ENCODE data around the gene THSD4. TPM values are rescaled to one million over a fixed set of nuclear protein-coding genes. Genes with fewer than 3 reads are reported as not detected.

The THSD4 gene
- total and polyA plus RNA-seq, 2 donors (not counting 1 experiment from before 2014, with no cell fraction given) = 43.1 to 95.5 TPM

DNA sequence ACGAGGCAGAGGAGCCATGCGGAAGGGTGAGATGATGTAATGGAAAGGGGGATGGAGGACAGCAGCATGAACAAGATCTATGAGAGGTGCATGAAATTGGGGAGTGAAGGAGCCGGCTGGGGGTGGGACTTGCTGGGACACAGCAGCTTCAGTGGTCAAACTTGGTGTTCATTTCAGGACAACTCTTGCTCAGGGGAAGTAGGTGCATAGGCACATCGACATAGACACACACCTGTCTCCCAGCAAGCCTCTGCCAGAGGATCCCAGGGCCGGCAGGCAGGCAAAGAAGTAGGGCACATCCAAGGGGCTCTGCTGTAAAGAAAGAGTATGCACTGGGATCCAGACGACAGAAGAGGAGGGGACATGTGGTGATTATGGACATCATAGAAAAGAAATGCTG, 582.0 kb downstream of the THSD4 start:
- Histone ChIP-seq H3K9ac (ENCODE audit: insufficient read depth, low read length) (no peak overlapping the region), H2AFZ (ENCODE audit: low read length) (no peak overlapping the region), H3K4me2 (ENCODE audit: extremely low read depth, insufficient read depth, low read length) (no peak overlapping the region), H3K4me3 (replicated peaks in 1 of 4; ENCODE audit: control extremely low read depth in 1 of 4, insufficient read depth in 1 of 4, low read depth in 3 of 4, low read length in 4 of 4) (no peak overlapping the region), H3K27ac (ENCODE audit: insufficient read depth, low read length) (no peak overlapping the region), H3K4me1 (ENCODE audit: control insufficient read depth, extremely low read depth, insufficient read depth, low read length) (peaks cover 7% of the 10 kb centered on the region), H3K36me3 (ENCODE audit: control insufficient read depth, insufficient read depth, low read length) (no peaks in the 10 kb centered on the region), H3K27me3 (ENCODE audit: control insufficient read depth, insufficient read depth, low read length) (no peaks in the 10 kb centered on the region), H4K20me1 (ENCODE audit: control insufficient read depth, extremely low read depth, insufficient read depth, low read length) (no peaks in the 10 kb centered on the region), H3K9me3 (ENCODE audit: control insufficient read depth, insufficient read depth, low read depth, low read length) (no peaks in the 10 kb centered on the region), H3K79me2 (ENCODE audit: control insufficient read depth, insufficient read depth, low read length) (no peaks in the 10 kb centered on the region)
- TF ChIP-seq EZH2 (IDR thresholded peaks at IDR 0.05; ENCODE audit: low read length, missing control alignments) = no peak
- TF ChIP-seq, protein P1, sequence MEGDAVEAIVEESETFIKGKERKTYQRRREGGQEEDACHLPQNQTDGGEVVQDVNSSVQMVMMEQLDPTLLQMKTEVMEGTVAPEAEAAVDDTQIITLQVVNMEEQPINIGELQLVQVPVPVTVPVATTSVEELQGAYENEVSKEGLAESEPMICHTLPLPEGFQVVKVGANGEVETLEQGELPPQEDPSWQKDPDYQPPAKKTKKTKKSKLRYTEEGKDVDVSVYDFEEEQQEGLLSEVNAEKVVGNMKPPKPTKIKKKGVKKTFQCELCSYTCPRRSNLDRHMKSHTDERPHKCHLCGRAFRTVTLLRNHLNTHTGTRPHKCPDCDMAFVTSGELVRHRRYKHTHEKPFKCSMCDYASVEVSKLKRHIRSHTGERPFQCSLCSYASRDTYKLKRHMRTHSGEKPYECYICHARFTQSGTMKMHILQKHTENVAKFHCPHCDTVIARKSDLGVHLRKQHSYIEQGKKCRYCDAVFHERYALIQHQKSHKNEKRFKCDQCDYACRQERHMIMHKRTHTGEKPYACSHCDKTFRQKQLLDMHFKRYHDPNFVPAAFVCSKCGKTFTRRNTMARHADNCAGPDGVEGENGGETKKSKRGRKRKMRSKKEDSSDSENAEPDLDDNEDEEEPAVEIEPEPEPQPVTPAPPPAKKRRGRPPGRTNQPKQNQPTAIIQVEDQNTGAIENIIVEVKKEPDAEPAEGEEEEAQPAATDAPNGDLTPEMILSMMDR (conservative IDR thresholded peaks at IDR 0.05 in 1 of 2, IDR thresholded peaks at IDR 0.05 in 1 of 2; ENCODE audit: low read depth in 1 of 2, low read length in 2 of 2) = no peak
- no peak for DNase-seq (ENCODE audit: low read depth in 2 of 2)

DNA sequence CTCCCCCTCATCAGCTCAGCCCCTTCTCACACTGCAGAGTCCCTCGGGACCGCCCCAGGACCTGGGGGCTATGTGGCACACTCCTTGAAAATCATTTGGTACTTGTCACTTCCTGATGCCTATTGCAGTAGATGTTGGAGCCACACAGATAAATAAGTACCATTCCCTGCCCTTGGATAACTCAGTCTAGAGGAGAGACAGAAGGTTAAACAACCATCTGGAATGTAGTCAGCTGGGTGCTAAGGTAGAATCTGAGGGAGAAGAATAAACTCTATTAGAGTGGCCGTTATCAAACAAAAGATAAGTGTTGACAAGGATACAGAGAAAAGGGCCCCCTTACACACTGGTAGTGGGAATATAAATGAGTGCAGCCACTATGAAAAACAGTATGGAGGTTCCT, 582.8 kb downstream of the THSD4 start:
- Histone ChIP-seq H4K20me1 (ENCODE audit: control insufficient read depth, extremely low read depth, insufficient read depth, low read length) (no peaks in the 10 kb centered on the region), H3K4me3 (replicated peaks in 1 of 4; ENCODE audit: control extremely low read depth in 1 of 4, insufficient read depth in 1 of 4, low read depth in 3 of 4, low read length in 4 of 4) (no peak overlapping the region), H3K4me1 (ENCODE audit: control insufficient read depth, extremely low read depth, insufficient read depth, low read length) (peaks cover 1% of the 10 kb centered on the region), H3K27me3 (ENCODE audit: control insufficient read depth, insufficient read depth, low read length) (no peaks in the 10 kb centered on the region), H2AFZ (ENCODE audit: low read length) (no peak overlapping the region), H3K9ac (ENCODE audit: insufficient read depth, low read length) (no peak overlapping the region), H3K27ac (ENCODE audit: insufficient read depth, low read length) (no peak overlapping the region), H3K9me3 (ENCODE audit: control insufficient read depth, insufficient read depth, low read depth, low read length) (no peaks in the 10 kb centered on the region), H3K36me3 (ENCODE audit: control insufficient read depth, insufficient read depth, low read length) (no peaks in the 10 kb centered on the region), H3K4me2 (ENCODE audit: extremely low read depth, insufficient read depth, low read length) (no peak overlapping the region), H3K79me2 (ENCODE audit: control insufficient read depth, insufficient read depth, low read length) (no peaks in the 10 kb centered on the region)
- TF ChIP-seq, protein P1 (conservative IDR thresholded peaks at IDR 0.05 in 1 of 2, IDR thresholded peaks at IDR 0.05 in 1 of 2; ENCODE audit: low read depth in 1 of 2, low read length in 2 of 2) = no peak
- no peak for TF ChIP-seq EZH2 (IDR thresholded peaks at IDR 0.05; ENCODE audit: low read length, missing control alignments)
- DNase-seq (ENCODE audit: low read depth in 2 of 2) = no peak

DNA sequence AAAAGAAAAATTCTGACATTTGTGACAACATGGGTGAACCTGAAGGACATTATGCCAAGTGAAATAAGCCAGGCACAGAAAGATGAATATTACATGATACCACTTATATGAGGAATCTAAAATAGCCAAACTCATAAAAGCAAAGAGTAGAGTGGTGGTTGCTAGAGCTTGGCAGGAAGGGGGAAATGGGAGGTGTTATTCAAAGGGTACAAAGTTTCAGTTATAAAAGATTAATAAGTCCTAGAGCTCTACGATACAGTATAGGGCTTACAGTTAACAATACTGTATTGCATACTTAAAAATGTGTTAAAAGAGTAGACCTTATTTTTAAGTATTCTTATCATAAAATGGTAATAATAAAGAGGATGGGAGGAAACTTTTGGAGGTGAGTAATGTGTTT, 583.5 kb downstream of the THSD4 start:
- no peak for DNase-seq (ENCODE audit: low read depth in 2 of 2)
- Histone ChIP-seq H3K4me2 (ENCODE audit: extremely low read depth, insufficient read depth, low read length) (no peak overlapping the region), H3K79me2 (ENCODE audit: control insufficient read depth, insufficient read depth, low read length) (no peaks in the 10 kb centered on the region), H3K9me3 (ENCODE audit: control insufficient read depth, insufficient read depth, low read depth, low read length) (no peaks in the 10 kb centered on the region), H3K4me1 (ENCODE audit: control insufficient read depth, extremely low read depth, insufficient read depth, low read length) (no peaks in the 10 kb centered on the region), H3K27ac (ENCODE audit: insufficient read depth, low read length) (no peak overlapping the region), H4K20me1 (ENCODE audit: control insufficient read depth, extremely low read depth, insufficient read depth, low read length) (no peaks in the 10 kb centered on the region), H3K36me3 (ENCODE audit: control insufficient read depth, insufficient read depth, low read length) (no peaks in the 10 kb centered on the region), H3K9ac (ENCODE audit: insufficient read depth, low read length) (no peak overlapping the region), H2AFZ (ENCODE audit: low read length) (no peak overlapping the region), H3K27me3 (ENCODE audit: control insufficient read depth, insufficient read depth, low read length) (no peaks in the 10 kb centered on the region), H3K4me3 (replicated peaks in 1 of 4; ENCODE audit: control extremely low read depth in 1 of 4, insufficient read depth in 1 of 4, low read depth in 3 of 4, low read length in 4 of 4) (no peak overlapping the region)
- TF ChIP-seq EZH2 (IDR thresholded peaks at IDR 0.05; ENCODE audit: low read length, missing control alignments) = no peak
- TF ChIP-seq, protein P1 (conservative IDR thresholded peaks at IDR 0.05 in 1 of 2, IDR thresholded peaks at IDR 0.05 in 1 of 2; ENCODE audit: low read depth in 1 of 2, low read length in 2 of 2) = no peak

All from fibroblast of lung (primary cell).